Activated CD8-positive, alpha-beta memory T cell treated with anti-CD3 and anti-CD28 coated beads, Interleukin-2, amount 50 U/mL, for 24 hours (primary cell): ENCODE measurements around the gene NLRC5.
A peak's percentile ranks its signal among the peaks of the same experiment; 100 is the strongest.
"Not testable (repeated sequence)": the region's sequence is repeated elsewhere in the genome, so short reads cannot be mapped to it uniquely, and the experiment has no call there.

ENCODE experiments used
- DNase-seq: peaks from one replicate; pipeline ENCODE4 v3.0.0-alpha.2; 2020; ENCODE audit errors: extremely low read depth

The NLRC5 gene

DNA sequence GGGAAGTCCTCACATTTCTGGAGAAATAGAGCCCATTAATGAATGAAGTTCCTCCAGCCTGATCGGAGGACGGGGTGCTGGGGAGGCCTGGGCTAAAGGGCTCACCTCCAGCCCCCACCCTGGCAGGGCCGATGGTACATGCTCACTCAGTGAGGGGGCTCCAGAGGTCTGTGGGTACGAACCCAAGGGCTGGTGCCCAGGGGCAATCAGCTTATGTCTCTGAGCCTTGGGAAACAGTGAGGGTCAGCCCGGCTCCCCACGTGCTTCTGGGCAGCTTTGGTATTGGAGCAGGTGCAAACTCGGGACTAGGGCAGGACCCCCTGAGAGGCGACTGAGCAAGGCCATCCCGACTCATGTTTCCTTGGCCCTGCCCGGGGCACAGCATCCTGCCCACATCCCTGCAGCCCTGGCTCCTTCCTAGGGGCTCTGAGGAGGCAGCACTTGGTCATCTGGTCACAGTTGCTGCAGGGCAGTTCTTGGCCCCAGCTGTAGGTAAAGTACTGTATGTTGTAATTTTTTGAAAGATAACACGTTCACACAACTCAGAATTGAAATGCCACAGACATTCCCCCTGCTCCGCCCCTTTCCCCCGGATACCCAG, 28.6 kb upstream of the NLRC5 start:
- DNase-seq, result no peak

DNA sequence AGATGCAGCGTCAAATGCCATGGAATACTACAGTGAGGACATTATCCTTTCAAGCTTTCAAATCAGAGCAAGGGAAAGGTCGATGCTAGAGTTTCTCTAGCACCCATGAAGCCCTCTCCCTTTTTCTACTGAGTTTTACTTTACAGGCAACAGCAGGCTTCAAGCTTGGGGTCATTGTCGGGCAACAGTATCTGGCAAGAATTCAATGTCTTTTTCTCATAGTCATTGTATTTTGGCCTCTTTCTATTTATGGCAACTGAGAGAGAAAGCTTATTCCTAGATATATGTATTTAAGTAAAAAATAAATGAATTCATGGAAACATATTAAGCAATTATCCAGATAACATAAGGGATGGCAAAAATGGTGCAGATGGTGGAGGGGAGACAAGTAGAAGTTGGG, 28.0 kb upstream of the NLRC5 start:
- no peak for DNase-seq

DNA sequence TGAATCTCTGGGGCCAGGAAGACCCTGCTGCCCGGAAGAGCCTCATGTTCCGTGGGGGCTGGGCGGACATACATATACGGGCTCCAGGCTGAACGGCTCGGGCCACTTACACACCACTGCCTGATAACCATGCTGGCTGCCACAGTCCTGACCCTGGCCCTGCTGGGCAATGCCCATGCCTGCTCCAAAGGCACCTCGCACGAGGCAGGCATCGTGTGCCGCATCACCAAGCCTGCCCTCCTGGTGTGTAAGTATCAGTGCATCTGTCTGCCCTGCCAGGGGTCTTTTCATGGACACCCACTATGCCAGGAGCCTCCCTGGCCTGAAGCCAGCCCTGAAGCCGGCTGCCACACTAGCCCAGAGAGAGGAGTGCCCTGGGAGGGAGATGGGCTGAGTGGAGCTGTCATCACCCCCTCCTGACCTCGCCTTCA, 27.5 kb upstream of the NLRC5 start, which contains the start of gene CETP:
CETP (plus strand) TSS at position 100 of the 431 bp plus-strand sequence; CDS start at position 130, 30 bp downstream.
- DNase-seq, result no peak

DNA sequence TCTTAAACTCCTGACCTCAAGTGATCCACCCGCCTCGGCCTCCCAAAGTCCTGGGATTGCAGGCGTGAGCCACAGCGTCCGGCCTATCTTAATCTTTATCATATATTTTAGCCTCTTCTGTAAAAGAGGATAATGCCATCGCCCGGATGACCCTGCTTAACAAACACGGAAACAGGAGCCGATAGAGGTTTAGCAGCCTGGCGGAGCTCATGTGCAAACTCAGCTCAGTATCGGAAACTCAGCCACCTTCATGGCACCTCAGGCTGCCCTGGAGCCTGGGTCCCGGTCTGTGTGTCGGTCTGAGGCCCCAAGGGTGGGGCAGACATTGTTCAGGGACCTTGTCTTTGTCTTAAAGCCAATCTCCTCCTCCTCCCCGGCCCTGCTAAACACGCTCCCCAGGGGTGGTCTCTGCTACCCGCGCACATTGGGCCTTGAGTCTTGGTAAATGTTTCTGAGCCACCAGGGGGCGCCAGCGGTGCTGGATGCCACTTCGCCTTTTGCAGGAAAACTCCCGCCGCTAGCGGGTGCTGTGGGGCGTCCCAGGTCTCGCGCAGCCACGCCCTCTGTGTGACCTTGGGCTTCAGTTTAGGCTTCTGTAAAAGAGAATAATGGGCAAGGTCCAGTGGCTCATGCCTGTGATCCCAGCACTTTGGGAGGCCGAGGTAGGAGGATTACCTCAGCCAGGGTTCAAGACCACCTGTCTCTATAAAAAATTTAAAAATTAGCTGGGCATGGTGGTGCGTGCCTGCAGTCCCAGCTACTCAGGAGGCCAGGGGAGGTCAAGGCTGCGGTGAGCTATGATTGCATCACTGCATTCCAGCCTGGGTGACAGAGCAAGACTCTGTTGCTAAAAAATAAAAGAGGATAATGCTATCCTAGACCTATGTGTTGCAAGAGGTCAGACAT, 24.9 kb upstream of the NLRC5 start:
- DNase-seq, result peak; percentile 86

DNA sequence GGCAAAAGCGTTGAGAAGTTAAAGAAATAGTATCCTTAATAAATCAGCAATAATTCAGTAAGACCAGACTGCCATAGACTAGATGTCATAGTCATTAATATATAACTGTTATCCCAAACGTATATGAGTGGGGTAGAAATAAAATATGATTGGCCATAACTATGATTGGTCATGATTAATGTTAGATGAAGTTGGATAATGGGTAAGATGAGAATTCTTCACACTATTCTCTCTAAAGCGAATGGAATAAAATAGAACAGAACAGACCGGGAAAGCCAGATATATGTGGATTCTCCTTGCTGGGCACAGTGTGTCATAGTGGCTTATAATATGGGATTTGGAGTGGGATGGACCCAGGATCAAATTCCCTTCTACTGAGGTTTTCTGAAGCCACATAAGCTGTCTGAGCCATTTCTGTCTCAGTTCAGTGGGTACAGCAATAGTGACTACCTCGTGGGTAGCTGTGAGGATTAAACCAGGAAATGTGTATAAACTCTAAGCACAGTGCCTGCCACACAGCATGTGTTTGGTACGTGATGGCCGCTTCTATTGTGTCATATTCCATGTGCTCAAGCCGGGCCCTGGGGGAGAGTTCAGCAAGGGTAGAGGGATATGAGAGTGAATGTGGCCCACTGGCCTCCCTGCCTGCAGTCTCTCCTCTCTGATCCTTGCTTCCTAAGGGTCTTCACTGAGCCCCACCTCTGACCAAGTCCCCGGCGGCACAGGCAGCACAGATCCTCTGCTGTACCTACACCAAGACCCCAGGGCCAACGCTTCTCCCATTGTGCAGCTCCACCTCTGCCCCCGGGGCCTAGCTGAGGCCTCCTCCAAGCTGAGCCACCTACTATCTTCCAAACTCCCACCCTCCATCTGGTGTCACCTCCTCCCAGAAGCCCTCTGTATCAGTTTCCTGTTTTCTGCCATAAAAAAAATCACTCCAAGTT, 23.9 kb upstream of the NLRC5 start:
- no peak for DNase-seq

DNA sequence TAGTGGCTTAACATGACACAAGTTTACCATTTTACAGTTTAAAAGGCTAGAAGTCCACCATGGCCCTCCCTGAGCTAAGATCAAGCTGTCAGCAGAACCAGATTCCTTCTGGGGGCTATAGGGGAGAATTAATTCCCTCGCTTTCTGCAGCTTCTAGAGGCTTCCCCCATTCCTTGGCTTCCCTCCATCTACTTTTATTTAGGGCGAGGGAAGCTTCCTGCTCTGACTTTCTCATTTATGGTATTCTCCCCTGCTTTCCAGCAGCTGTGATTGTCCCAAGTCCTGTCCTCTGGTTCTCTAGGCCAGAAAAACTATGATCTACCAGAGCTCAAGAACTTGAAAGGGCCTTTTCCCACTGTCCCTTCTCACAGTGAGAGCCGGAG, 23.3 kb upstream of the NLRC5 start:
- DNase-seq, result no peak

DNA sequence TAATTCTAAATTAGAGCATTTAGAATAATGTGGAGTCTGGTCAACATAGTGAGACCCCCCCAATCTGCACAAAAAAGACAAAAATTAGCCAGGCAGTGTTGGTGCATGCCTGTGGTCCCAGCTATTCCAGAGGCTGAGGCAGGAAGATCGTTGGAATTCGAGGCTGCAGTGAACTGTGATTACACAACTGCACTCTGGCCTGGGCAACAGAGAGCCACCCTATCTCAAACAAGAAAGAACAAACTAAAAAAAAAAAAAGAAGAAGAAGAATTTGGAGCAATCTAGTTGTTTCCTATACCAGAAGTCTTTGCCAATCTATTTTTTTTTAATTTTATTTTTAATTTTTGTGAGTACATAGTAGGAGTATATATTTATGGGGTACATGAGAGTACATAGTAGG, 21.6 kb upstream of the NLRC5 start:
- no peak for DNase-seq

DNA sequence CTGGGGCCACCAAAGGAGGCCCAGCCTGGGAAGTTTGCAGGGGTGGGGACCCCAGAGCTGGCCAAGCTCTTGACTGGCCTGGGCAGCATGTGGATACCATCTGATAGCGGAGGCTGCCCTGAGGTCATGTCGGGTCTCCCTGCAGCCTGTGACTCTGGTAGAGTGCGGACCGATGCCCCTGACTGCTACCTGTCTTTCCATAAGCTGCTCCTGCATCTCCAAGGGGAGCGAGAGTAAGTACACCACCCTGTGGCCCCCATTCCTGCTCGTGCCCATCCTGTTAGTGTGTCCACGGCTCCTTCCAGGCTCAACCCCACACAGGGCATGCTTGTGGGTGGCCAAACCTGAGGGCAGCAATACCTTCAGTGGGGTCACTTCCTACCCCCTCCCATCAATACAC, 19.6 kb upstream of the NLRC5 start:
- DNase-seq, result no peak

DNA sequence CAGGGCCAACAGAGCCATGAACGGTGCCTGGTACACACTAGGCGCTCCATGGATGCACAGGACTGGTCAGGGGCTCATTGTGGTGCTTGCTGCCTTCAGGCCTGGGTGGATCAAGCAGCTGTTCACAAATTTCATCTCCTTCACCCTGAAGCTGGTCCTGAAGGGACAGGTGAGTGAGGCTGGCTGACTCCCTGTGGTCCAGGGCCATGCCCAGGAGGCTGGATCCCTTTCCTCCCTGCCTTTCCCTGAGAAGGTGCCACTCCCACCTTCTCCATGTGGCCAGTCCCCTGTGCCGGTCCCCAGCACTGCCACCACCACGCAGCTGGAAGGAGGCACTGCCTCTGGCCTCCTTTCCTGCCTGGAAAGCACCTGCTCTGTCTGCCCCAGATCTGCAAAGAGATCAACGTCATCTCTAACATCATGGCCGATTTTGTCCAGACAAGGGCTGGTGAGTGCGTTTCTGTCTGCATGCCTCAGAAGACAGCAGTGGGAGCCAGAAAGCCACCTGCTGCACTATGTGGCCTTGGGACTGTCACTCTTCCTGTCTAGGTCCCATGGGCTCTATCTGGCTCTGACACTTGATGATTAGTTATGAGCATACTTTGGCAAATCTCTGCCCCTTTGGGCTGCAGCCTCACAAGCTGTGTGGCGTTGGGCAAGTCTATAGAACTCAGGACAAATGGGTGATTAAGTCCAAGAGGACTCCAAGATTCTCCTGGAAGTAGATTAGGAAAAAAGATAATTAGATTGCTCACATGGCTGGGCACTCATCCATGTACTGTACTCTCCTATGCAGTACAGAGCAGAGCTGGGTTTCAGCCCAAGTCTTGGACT, 18.2 kb upstream of the NLRC5 start:
- DNase-seq, result no peak

DNA sequence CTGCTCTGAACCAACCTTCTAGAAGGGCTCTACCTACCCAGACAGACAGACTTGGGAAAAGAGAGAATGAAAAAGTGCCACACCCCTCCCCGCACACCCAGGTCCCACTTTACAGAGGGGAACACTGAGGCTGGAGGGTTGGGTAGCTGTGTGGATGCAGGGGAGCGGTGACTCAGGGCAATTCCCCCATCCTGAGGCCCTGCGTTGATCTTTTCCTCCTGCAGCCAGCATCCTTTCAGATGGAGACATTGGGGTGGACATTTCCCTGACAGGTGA, 17.7 kb upstream of the NLRC5 start:
- DNase-seq, result no peak

DNA sequence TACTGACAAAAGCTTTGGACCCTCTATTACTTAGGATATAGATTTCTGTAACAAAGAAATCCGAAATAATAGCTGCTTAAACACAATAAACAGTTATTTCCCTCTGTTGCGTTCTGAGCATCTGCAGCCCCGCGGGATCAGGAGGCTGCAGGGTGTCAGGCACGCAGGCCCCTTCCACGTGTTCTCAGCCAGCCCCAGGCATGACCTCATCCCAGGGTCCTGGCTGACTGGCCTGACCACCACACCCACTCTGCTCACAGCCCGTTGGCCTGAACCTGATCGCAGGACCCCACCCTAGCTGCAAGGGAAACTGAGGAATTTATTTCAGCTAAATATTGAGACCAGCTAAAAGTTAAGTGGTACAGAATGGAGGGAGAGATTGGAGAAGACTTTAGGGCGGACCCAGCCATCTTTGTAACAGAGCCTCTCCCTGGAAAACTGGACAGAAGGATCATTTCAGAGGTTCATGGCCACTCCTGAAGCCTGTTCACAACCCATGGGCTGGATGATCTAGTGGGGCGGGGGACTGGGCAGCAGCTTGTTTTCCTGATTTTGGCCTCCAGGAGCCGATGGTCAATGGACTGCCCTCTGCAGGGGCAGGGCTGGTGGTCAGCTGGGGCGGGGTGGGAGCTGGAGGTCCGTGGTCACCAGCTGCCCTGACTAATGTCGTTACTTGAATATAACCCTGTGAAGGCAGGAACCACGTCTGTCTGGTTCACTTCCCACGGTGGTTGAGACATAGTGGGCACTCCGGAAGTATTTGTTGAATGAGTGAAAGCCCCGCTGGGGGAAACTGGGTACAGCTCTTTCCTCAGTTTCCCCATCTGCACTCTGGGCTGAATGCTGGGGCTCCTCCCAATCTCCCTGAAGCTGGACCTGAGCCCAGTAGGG, 16.7 kb upstream of the NLRC5 start:
- DNase-seq, result no peak

DNA sequence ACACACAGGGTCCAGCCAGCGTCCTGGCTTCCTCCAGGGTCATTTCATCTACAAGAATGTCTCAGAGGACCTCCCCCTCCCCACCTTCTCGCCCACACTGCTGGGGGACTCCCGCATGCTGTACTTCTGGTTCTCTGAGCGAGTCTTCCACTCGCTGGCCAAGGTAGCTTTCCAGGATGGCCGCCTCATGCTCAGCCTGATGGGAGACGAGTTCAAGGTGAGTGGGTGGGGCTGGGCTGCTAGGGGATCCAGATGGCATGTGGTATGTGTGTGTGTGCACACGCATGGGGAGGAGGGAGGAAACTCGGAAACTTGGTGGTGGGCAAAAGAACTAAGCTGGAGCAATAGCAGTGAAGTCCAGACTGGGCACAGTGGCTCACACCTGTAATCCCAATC, 16.1 kb upstream of the NLRC5 start:
- no peak for DNase-seq

DNA sequence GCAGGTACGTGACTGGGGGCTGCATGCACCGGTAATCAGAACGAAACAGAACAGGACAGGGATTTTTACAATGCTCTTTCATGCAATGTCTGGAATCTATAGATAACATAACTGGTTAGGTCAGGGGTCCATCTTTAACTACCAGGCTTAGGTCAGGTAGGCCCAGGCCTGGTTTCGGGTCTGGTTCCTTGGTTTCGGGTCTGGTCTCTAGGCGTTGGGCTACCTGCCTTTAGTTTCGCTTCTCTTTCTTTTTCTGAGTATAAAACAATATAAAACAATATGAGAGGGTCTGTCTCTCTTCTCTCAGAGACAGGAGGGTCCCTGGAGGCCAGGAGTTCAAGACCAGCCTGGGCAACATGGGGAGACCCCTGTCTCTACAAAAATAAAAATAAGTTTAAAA, 15.5 kb upstream of the NLRC5 start:
- not testable (repeated sequence) for DNase-seq

DNA sequence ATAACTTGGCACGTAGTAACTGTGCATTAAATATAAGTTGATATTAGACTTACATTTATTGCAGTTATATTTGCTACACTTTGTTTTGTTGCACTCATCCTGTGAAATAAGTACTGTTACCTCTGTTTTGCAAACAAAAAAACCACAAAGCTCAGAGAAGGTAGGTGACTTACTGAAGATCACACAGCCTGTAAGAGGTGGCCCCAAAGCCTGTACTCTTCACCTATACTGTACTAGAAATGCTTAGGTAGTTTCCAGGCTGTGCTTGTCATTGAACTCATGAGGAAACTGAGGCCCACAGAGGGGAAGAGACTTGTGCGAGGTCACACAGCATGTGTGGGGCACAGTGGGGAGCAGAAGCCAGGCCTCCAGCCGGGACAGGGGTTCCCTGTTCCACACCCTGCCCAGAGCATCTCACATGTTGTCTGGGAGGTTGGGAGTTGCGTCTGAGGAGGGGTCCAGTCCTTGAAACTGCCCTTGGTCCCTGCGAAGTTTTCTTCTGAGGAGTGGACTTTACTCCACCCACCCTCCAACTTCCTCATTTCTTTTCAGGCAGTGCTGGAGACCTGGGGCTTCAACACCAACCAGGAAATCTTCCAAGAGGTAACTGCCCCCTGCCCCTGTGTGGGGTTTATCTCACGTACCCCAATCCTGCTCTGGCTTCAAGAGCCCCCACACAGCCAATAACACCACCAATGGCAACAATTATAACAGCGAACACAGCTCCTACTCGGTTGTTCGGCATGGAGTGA, 14.6 kb upstream of the NLRC5 start:
- no peak for DNase-seq

DNA sequence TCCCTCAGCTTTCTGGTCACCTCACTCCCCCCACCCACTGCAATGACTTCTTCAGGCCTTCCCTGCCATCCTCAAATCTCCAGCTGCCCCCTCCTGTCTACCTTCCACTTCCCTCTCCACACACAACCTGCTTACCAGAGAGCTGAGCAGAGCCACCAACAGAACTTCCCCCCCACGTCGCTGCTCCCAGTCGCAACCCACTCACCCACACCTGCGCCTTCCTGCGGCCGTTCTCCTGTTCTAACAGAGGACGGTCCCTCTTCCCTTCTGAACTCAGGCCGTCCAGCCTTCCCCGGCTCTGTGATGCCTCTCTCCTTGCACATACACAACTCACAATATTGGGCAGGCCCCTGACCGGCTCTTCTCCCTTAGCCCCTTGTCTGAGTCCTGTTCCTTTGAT, 13.6 kb upstream of the NLRC5 start:
- DNase-seq, result no peak

DNA sequence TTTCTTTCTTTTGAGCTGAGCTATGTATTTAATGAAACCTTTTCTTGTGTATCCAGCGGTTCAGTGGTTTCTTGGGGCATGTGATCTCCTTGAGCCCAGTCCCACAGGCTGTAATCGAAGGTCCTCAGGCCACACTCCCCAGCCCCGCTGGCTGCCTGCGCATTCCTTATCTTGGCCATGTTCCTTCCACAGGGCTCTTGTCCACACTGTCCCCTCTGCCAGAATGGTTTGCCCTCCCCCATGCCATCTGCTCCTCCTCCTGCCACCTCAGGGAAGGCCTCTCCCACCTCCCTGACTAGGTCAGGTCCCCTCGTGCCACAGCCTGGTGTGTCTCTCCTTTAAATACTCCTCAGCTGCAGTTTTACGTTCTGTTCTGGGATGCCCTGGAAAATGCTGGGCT, 12.1 kb upstream of the NLRC5 start:
- DNase-seq, result no peak

DNA sequence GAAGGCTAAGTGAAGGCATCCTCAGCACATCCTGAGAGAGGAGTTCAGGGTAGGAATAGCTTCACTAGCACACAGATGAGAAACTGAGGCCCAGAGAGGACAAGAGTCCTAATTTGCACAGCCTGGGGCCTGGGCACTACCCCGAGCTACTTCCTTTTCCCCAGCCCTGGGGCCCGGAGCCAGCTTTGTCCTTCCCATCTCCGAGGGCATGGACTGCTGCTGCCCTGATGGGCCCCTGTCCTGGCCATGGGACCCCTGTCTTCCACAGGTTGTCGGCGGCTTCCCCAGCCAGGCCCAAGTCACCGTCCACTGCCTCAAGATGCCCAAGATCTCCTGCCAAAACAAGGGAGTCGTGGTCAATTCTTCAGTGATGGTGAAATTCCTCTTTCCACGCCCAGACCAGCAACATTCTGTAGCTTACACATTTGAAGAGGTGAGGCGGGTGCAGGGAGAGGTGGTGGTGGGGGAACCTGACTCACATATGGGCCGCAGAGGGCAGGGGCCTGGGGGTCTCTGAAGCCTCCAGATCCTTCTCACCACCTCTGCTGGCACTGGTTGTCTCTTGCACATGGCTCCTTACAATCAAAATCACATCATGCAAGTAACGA, 11.4 kb upstream of the NLRC5 start:
- no peak for DNase-seq

DNA sequence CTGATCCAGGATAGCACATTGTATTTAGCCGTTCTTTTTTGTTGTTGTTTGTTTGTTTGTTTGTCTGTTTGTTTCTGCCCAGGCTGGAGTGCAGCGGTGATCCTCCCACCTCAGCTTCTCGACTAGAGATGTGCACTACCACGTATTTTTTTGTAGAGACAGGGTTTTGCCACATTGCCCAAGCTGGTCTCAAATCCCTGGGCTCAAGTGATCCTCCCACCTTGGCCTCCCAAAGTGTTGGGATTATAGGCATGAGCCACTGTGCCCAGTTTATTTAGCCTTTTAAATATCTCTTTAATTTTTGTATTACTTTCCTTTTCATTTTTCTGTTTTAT, 9.2 kb upstream of the NLRC5 start:
- no peak for DNase-seq
